ENCODE measurements around the gene ISOC2.

ISOC2 gene

GRCh38 chr19:55477905-55478304 is 16.5 kb upstream of the ISOC2 start:
- DNase-seq (ENCODE audit: low spot score) = no peak

- DNase-seq (ENCODE audit: low spot score) = peak; percentile 98
These were observed 14.8 kb upstream of the ISOC2 start, which contains the start of gene ZNF628 for GRCh38 chr19:55476100-55476775. ZNF628 (plus strand) TSS chr19:55476617; CDS start chr19:55479911, 3,294 bp downstream.

GRCh38 chr19:55474269-55475265 is 13.1 kb upstream of the ISOC2 start:
- DNase-seq (ENCODE audit: low spot score) = no peak

GRCh38 chr19:55473225-55474012 is 12.0 kb upstream of the ISOC2 start:
- DNase-seq (ENCODE audit: low spot score) = no peak

GRCh38 chr19:55472463-55472862 is 11.0 kb upstream of the ISOC2 start:
- DNase-seq (ENCODE audit: low spot score) = no peak

GRCh38 chr19:55471266-55471665 is 9.8 kb upstream of the ISOC2 start:
- DNase-seq (ENCODE audit: low spot score) = no peak

GRCh38 chr19:55468054-55468393 is 6.6 kb upstream of the ISOC2 start:
- DNase-seq (ENCODE audit: low spot score) = no peak

- DNase-seq (ENCODE audit: low spot score) = no peak
These were observed 6.0 kb upstream of the ISOC2 start for GRCh38 chr19:55467236-55468053.

- no peak for DNase-seq (ENCODE audit: low spot score)
These were observed 4.8 kb upstream of the ISOC2 start for GRCh38 chr19:55466241-55466614.

- DNase-seq (ENCODE audit: low spot score) = no peak
These were observed 4.2 kb upstream of the ISOC2 start for GRCh38 chr19:55465460-55466240.

- no peak for DNase-seq (ENCODE audit: low spot score)
These were observed 3.2 kb upstream of the ISOC2 start, which contains the start of gene C19orf85 for GRCh38 chr19:55464662-55465054. C19orf85 (minus strand) TSS chr19:55464751; CDS start chr19:55464554, 197 bp downstream.

- no peak for DNase-seq (ENCODE audit: low spot score)
These were observed 2.7 kb upstream of the ISOC2 start for GRCh38 chr19:55464039-55464661.

GRCh38 chr19:55463583-55464031 is 2.2 kb upstream of the ISOC2 start:
- DNase-seq (ENCODE audit: low spot score) = no peak

- DNase-seq (ENCODE audit: low spot score) = no peak
These were observed 1.3 kb upstream of the ISOC2 start for GRCh38 chr19:55462722-55463121.

- DNase-seq (ENCODE audit: low spot score) = no peak
These were observed 658 bp upstream of the ISOC2 start for GRCh38 chr19:55461974-55462626.

- peak; percentile 81 for DNase-seq (ENCODE audit: low spot score)
These were observed 678 bp downstream of the ISOC2 start for GRCh38 chr19:55460670-55461258.

- DNase-seq (ENCODE audit: low spot score) = no peak
These were observed 1.3 kb downstream of the ISOC2 start for GRCh38 chr19:55459950-55460657.

- no peak for DNase-seq (ENCODE audit: low spot score)
These were observed 1.9 kb downstream of the ISOC2 start for GRCh38 chr19:55459551-55459949.

Measured in cerebellar cortex (tissue), 1 donor.